Lung microvascular endothelial cell (primary cell): ENCODE measurements around the gene NPFFR2. TPM values are rescaled to one million over a fixed set of nuclear protein-coding genes. Genes with fewer than 3 reads are reported as not detected.
"Not testable (repeated sequence)": the region's sequence is repeated elsewhere in the genome, so short reads cannot be mapped to it uniquely, and the experiment has no call there.

Source experiments
- DNase-seq, 2 donors: peaks; one replicate each; pipeline versions ENCODE4 v3.0.0 to v3.0.0-alpha.2; 2010; ENCODE audit warnings: low read depth in 2 of 2
- total RNA-seq: library from RNA; depleted of rRNA; stranded (reverse); fragments of >200 nt; gene quantifications from 2 replicates; pipeline ENCODE4 v1.2.1, GENCODE V29; 2014

NPFFR2 gene
- not detected in 2 replicates for total RNA-seq

DNA sequence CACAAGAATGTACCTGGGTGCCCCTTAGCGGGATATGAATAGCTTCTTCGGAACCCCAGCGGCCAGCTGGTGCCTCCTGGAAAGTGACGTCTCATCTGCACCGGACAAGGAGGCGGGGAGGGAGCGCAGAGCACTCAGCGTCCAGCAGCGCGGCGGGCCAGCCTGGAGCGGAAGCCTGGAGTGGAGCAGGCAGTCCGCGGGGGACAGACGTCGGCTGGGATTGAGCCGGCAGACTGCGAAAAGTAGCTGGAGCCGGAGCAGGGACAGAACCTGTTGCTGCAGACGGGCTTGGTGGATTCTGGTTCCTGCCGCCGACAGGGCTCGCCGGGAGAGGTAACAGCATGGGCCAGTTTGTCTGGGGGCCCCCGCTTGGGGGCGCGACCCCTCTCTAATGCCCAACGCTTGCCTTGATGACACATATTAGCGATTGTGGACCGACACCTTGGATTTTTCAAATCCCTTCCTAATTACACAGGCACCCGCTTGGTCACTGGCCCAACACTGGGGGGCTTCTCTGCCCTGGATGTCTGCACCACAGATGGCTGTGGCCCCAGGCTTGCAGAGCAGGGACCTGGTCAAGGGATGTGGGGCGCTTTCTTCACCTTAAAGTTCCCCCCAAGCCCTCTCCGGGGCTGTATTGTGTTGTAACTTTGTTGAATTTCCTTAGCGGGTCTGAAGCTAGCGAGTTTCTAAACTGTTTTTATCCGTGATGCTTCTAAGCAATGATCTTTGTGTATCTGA, at the start of gene NPFFR2:
Gene NPFFR2 (plus strand): TSS at position 133 of the 741 bp plus-strand sequence. CDS start 96,592 bp downstream, outside the sequence.
- peak; percentile 8 to 63 for DNase-seq

DNA sequence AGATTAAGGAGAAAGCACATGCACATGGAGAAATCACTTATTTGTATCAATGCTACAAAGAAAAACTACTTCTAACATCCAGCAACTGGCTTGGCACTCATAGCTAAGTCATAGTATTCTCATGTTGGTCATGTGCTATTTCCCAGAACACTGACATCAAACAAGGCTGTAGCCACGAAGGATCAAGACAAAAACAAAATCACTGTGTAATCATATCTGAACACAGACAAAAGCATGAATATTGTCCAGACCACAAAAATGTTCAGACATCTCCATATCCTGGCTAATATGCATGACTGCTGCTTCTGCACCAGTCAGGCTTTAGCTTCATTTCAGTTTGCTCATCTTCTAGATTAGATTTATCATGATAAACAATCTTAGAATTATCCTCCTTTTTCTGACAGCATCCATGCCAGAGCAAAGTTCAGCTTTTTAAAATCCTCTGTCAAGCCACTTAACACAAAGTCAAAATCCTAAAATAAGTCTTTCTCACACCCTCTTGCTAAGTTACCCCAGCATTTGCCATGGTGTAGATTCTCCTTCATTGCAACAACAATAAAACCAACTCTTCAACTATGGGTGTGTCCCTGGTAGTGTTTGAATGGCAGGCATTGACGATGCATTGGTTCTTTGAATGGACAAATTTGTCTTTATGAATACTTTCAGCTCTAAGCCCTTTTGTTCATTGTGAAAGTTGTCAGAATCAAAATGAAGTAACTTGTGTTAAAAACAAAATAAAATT, 39.1 kb upstream of the NPFFR2 start:
- DNase-seq, result no peak

DNA sequence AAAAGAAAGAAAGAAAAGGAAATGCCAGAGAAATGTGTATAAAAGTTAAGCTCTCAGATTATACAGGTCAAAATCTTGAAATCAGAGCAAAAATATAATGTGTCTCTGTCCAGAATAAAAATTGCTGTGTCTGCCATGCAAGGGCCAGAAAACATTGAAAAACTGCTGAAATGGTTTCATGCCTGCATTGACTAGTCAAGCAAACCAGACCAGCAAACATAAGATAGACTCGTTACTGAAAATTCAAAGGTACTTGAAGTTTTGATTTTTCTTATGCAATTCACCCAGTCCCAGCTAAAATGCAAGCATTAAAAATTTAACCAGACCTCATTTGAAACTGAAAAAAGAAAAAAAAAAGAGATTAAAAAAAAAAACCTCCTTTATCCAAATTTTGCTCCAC, 37.2 kb upstream of the NPFFR2 start:
- DNase-seq, result no peak

DNA sequence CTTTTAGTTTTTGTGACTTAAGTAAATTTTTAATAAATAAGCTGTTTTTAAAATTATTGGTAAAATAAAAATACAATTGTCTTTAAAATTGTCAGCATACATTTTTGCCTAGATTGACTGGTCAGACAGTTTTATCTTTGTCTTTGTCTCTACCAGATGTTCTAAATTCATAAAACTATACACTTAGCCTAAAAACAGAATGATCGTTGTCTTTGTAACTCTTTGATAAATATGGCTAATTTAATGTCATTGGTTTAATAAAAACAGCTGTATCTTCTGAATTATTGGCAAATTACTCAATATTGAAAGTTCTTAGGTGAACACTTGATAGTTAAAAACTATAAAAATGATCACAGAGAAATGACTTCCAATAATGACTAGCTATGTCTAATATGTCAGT, 36.5 kb upstream of the NPFFR2 start:
- no peak for DNase-seq

DNA sequence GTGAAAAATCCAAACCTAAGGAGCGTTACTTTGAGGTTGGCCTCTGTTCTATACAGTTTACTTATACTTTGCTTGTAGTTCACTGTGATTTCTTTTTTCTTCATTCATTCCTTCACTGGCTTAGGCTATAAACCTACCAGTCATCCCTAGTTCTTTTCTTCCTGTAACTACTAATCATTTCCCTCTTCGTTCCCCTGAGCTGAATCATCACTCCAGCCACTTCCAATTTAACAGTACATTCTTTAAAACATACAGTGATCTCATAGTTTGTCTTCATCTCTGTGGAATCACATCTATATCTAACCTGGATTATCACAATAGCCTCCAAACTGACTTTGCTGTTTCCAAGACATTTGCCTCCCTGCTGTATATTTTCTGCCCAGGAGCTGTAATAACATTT, 25.2 kb upstream of the NPFFR2 start:
- peak; percentile 11 to 84 for DNase-seq

DNA sequence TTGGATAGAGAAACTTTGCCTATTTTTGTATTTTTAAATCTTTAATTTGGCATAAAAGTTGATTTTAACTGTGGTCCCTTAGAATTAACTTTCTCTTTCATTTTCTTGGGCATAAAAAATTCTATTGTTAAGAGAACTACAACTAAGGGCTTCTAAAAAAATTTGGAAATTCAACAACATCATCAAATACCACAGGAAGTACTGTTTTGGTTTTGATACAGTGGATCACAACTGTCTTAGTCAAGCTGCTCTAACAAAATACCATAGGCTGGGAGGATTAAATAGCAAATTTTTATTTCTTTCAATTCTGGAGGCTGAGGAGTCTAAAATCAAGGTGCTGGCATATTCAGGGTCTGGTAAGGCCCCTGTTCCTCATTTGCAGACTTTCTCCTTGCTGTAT, 19.9 kb upstream of the NPFFR2 start:
- DNase-seq, result no peak

DNA sequence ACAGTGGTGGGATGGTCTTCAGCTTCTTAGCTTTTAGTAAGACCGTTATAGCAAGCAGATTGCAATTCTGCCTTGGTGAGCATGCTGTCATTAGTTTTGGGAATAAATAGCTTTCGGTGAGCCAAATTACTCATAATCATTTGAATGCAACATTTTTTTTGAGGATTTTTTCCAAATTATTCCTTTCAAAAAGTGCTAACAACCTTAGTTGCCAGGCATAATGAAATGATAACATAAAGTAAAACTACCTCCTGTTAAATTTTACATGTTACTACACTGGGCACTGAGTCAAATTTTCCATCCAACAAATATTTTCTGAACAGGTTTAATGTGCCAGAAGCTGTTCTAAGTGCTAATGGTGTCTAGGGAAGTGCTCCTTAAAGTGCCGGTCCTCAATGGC, 15.8 kb upstream of the NPFFR2 start:
- DNase-seq, result no peak

DNA sequence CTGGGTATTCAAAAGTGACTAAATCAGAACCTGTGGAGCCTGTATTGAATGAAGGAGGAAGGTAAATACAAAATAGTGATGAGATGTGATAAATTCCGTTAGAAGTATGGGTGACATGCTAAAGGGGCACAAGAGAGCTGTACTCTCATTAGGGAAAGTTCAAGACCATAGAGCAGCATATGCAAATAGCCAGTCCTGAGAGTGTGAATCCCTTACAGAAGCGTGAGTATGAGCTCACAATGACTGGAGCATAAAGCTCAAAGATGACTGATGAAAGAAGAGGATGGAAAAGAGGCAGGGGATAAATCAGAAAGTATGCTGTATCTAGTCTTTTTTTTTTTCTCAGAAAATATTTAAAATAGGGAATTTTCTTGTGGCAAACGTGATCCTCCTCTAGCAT, 12.1 kb upstream of the NPFFR2 start:
- DNase-seq, result no peak

DNA sequence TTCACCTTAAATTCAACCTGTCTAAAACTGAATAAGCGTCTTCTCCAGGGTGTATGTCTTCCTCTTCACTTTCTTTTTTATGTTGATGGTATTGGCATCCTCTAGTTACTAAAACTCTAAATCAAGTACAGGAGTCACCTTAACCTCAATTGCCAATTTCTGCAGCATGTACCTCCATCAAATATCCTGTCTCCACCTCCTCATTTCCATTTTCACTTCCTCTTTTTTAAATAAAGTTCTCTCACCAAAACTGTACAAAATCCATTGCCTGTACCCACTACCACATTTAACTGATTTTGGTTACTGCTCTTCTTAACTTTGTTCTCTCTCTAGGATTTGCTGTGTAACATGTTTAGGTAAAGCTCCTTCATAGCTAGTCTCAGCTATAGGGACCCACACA, 9.2 kb upstream of the NPFFR2 start:
- DNase-seq, result no peak

DNA sequence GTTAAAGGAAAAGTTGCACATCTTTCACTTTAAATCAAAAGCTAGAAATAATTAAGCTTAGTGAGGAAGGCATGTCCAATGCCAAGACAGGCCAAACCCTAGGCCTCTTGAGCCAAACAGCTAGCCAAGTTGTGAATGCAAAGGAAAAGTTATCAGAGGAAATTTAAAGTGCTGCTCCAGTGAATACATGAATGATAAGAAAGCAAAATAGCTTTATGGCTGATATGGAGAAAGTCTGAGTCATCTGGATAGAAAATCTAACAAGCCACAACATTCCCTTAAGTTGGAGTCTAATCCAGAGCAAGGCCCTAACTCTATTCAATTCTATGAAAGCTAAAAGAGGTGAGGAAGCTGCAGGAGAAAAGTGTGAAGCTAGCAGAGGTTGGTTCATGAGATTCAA, 23.8 kb downstream of the NPFFR2 start:
- no peak for DNase-seq

DNA sequence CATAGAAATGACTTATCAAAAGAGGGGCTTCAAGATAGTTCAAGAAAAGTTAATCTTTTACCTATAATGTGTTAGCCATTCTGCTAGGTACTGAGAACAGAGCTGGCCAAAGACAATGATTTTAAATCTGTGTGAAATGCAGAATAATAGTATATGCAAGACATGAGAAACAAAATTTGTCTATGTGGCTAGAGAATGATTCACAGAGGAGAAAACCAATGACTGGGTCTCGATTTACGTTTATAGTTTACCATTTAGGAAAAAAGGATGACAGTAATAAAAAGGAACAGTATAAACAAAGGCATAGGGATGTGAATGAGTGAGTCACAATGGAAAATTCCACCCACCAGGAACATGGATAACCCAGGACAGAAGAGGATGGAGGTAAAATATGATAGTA, 31.9 kb downstream of the NPFFR2 start:
- DNase-seq, result peak in 1 of 2 donors; percentile 28

DNA sequence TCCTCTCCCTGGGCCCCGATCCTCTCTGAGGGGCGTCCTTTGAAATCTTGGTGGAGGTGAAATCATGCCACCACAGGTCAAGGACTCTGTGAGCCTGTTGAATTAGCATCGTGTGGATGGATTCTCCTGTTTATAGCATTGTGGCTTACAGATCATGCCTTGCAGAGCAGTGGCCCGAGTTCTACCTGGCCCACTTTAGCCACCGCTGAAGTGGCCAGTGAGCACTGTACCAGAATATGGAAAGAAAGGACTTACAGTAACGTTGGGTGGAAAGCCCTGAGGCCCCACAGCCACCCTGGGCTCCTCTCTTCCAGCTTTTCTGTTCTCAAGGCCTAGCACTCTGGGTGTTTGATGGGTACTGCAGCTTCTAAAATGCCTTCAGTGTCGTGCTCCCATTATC, 35.3 kb downstream of the NPFFR2 start:
- DNase-seq, result no peak

DNA sequence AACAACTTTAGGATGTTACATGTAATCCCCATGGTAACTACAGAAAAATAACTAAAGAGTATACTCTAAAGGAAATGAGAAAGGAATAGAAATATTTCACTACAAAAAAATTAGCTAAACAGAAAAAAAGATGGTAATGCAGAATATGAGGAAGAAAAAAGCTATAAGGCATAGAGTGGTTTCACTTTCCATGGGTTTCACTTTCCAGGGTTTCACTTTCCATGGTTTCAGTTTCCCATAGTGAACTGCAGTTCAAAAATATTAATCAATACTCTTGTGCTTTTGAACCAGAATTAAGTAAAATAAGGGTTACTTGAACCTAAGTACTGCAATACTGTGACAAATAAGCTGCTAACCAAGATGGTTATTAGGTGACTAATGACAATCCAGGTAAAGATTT, 42.0 kb downstream of the NPFFR2 start:
- DNase-seq, result no peak

DNA sequence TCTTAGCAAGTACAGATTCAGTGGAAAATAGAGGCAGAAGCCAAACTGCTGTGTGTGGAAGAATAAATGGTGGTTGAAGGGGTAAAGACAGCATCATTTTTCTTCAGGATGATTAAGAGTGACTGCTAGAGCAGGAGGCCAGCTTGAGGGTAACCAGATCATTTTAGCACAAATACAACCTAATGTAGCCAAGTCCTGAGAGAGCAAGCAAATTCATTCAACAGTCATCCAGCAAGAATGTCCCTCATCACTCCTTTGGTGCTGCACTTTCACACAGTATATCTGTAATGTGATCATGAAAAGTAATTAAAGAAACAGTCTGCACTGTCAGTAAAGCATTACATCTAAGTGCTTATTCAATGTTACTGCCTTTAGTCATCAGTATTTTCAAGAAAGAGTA, 44.8 kb downstream of the NPFFR2 start:
- no peak for DNase-seq

DNA sequence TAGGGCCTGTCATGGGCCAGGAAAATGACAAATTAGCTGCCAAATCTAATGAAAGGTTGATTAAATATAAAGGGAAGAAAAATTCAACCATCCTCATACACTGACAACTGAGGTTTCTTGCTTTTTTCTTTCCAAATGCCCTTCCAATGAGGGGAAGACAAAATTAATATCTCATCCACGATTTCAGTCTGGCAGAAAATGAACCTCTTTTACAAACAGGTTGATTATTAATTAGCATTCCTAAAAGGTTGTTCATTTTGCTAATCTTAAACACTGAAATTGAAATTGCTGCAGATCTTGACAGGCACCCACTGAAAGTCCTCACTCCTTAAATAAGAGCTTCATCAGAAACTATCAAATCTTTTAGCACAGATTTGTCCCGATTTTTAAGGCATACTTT, 45.5 kb downstream of the NPFFR2 start:
- no peak for DNase-seq

DNA sequence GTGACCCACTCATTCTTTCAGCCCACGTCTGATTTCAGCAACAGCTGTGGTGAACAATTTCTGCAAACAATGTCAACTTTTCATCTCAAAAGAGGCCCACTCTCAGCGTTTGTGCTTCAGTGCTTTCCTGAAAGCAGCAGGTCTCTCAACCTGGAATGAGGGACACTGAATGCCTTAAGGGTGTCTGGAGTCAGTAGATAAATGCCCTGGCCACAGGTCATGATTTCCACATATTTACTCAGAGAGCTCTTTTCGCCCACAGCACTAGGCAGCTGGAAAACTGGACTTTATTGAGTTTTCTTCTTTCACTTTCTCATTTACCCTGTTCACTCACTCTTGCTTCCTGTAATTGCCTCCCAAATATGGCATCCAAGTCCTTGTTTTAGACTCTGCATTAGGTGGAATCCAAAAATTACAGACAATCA, 52.8 kb downstream of the NPFFR2 start:
- no peak for DNase-seq

DNA sequence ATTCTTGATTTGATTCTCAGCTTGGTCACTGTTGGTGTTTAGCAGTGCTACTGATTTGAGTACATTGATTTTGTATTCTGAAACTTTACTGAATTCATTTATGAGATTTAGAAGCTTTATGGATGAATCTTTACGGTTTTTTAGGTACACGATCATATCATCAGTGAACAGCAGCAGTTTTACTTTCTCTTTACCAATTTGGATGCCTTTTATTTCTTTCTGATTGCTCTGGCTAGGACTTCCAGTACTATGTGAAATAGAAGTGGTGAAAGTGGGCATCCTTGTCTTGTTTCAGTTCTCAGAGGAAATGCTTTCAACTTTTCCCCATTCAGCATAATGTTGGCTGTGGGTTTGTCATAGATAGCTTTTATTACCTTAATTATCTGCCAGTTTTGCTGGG, 58.8 kb downstream of the NPFFR2 start:
- not testable (repeated sequence) for DNase-seq

DNA sequence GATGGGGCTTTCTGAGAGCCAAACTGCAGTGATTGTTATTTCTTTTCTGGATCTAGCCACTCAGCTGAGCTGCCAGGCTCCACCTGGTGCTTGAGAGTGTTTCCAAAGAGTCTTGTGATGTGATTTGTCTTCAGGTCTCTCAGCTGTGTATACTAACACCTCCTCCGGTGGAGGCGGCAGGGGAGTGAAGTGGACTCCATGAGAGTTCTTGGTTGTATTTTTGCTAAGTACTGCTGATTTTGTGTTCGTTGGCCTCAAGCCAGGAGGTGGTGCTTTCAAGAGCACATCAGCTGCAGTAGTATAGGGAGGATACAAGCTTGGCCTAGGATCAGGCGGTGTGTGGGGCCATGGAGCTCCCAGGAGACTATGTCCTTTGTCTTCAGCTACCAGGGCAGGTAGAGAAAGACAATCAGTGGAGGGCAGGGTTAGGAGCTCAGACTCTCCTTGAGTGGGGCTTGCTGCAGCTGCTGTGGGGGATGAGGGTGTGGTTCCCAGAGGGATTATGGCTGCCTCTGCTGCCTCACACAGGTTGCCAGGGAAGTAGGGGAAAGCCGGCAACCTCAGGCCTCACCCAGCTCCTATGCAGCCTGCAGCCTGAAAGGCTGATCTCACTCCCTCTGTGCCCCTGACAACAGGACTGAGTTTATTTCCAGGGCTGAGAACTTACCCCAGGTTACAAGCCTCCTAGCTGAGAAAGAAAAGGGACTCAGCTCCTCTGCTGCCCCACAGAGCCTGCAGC, 62.4 kb downstream of the NPFFR2 start:
- DNase-seq, result no peak

DNA sequence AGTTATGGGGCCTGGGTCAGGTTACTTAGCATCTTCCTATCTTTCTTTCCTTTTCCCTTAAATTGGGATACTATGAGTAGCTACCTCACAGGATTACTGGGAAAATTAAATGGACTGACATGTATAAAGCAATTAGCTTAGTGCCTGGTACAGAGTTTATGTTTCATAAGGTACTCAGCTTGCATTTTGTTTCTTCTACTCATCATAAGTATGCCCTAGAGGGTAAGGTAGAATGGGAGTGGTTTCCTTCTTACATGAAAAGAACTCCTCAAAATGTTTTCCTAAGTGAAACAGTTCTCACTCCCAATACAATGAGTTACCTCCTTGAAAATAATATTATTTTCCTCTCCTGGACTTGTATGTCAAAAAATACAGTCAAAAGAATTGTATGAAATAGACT, 75.7 kb downstream of the NPFFR2 start:
- no peak for DNase-seq

DNA sequence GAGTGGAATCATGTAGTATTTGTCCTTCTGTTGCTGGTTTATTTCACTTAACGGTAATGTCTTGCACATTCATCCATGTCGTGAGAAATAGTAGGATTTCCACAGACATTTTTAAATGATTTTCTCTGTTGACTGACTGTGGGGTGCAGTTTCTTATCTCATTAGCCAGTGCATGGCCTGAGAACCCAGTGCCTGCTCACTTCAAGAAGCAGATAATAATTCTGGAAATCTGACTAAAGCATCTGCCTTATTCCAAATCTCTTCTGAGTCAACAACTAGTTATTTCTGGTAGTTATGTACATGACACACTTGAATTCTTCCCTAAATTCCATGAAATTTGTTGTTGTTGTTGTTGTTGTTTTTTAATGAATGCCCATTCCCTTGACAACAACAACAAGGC, 77.6 kb downstream of the NPFFR2 start:
- DNase-seq, result no peak

DNA sequence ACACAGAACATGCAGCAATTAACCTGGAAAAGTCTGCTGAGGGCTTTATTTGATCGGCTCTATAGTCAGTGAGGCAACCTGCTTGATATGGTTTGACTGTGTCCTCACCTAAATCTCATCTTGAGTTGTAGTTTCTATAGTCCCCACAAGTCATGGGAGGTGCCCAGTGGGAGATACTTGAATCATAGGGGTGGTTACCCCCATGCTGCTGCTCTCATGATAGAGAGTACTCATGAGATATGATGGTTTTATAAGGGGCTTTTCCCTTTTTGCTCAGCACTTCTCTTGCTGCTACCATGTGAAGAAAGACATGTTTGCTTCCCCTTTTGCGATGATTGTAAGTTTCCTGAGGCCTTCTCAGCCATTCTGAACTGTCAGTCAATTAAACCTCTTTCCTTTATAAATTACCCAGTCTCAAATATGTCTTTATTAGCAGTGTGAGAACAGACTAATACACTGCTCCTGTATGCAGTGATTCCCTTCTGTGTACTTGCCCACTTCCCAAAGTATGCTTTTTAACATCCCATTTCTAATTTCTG, 78.2 kb downstream of the NPFFR2 start:
- DNase-seq, result no peak

DNA sequence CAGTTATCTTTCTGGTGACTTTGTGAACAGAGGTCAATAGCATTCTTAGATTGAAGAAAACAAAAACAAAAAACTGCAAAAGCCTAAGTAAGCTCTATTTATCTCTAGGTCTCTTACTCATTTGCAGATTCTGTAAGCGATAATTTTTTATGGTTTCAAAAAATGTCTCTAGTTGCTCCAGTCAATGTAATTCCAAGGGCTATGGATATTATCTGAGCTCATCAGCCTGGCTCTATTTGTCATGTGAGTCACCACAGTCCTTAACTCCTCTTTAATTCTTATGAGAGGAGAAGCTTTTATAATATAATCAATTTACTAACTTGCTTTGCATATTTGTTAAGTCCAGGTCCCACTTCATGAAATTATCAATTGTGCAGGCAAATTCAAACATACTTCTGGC, 79.1 kb downstream of the NPFFR2 start:
- DNase-seq, result no peak
